IMR-90 (cell line): ENCODE results near the gene RERE. TPM values are rescaled to one million over a fixed set of nuclear protein-coding genes. Genes with fewer than 3 reads are reported as not detected.
"Not testable (repeated sequence)": the region's sequence is repeated elsewhere in the genome, so short reads cannot be mapped to it uniquely, and the experiment has no call there.

Experiments
- ATAC-seq: fragments of 200-7000 bp; cut with Tn5 transposase; 2 replicates; pipeline ENCODE4 v1.9.1; 2020; ENCODE audit warnings: low read depth, mild to moderate bottlenecking, moderate library complexity
- BruUV-seq: library from RNA; stranded (reverse); fragments of 400-500 nt; replicated peaks from 2 replicates; lab custom pipeline; 2021; lab: Mats Ljungman, UMichigan
- CTCF ChIA-PET: fragments of 300-600 bp; formaldehyde crosslinking; extraction: SDS; loops from one replicate; lab custom pipeline; 2021; ENCODE audit warnings: antibody characterized with exemption; lab: Yijun Ruan, JAX
- POLR2A ChIA-PET: fragments of 300-600 bp; sonication (Branson Sonifier 250); formaldehyde crosslinking; loops from one replicate; lab custom pipeline; 2022; ENCODE audit warnings: antibody characterized with exemption; ENCODE audit not compliant: unreplicated experiment; lab: Charles Lee
- DNase-seq: peaks from one replicate; pipeline ENCODE4 v3.0.0; 2013
- H2AFZ ChIP-seq: replicated peaks from 2 replicates; pipeline ENCODE3; 2013; ENCODE audit warnings: low read length, mild to moderate bottlenecking; ENCODE audit not compliant: poor library complexity
- H2AK5ac ChIP-seq: 2 replicates; pipeline ENCODE4 v1.6.1; 2013; ENCODE audit warnings: low read depth, low read length, inconsistent platforms
- H2AK9ac ChIP-seq: replicated peaks from 2 replicates; pipeline ENCODE3; 2013; ENCODE audit warnings: mild to moderate bottlenecking, low read depth, low read length, moderate library complexity; ENCODE audit not compliant: poor library complexity
- H2BK120ac ChIP-seq: 2 replicates; pipeline ENCODE4 v1.6.1; 2013; ENCODE audit warnings: low read depth, low read length, inconsistent platforms
- H2BK15ac ChIP-seq: 3 replicates; pipeline ENCODE4 v1.6.1; 2013; ENCODE audit warnings: low read depth, low read length, inconsistent platforms
- H2BK20ac ChIP-seq: 2 replicates; pipeline ENCODE4 v1.6.1; 2013; ENCODE audit warnings: low read depth, mild to moderate bottlenecking, inconsistent platforms, low read length, moderate library complexity
- H2BK5ac ChIP-seq: 2 replicates; pipeline ENCODE4 v1.6.1; 2013; ENCODE audit warnings: mild to moderate bottlenecking, low read depth, low read length, inconsistent platforms; ENCODE audit not compliant: poor library complexity, severe bottlenecking
- H3K14ac ChIP-seq: replicated peaks from 2 replicates; pipeline ENCODE4 v1.6.1; 2013; ENCODE audit warnings: low read depth, low read length, inconsistent platforms
- H3K18ac ChIP-seq: 2 replicates; pipeline ENCODE4 v1.6.1; 2013; ENCODE audit warnings: low read depth, low read length, control low read depth
- H3K23ac ChIP-seq: 2 replicates; pipeline ENCODE4 v1.6.1; 2013; ENCODE audit warnings: low read depth, low read length, inconsistent platforms
- H3K27ac ChIP-seq: 2 replicates; pipeline ENCODE4 v1.5.1; 2013; ENCODE audit warnings: mild to moderate bottlenecking, control low read depth, low read length; ENCODE audit not compliant: insufficient read depth
- H3K27me3 ChIP-seq: 2 replicates; pipeline ENCODE4 v1.6.1; 2013; ENCODE audit warnings: low read length; ENCODE audit not compliant: control insufficient read depth, insufficient read depth
- H3K36me3 ChIP-seq: 2 replicates; pipeline ENCODE4 v1.6.1; 2013; ENCODE audit warnings: low read length, mixed read lengths; ENCODE audit not compliant: control insufficient read depth, insufficient read depth
- H3K4ac ChIP-seq: 2 replicates; pipeline ENCODE4 v1.6.1; 2013; ENCODE audit warnings: low read depth, low read length, inconsistent platforms
- H3K4me1 ChIP-seq: 2 replicates; pipeline ENCODE4 v1.6.1; 2013; ENCODE audit warnings: low read length, mixed read lengths; ENCODE audit not compliant: control insufficient read depth, insufficient read depth
- H3K4me2 ChIP-seq: 2 replicates; pipeline ENCODE4 v1.6.1; 2013; ENCODE audit warnings: low read depth, mild to moderate bottlenecking, control low read depth, low read length, moderate library complexity
- H3K4me3 ChIP-seq: 2 replicates; pipeline ENCODE4 v1.5.1; 2013; ENCODE audit warnings: low read depth, mild to moderate bottlenecking, control low read depth, low read length, moderate library complexity; ENCODE audit not compliant: insufficient read depth
- H3K56ac ChIP-seq: 2 replicates; pipeline ENCODE4 v1.6.1; 2013; ENCODE audit warnings: low read length, inconsistent platforms; ENCODE audit not compliant: insufficient read depth; ENCODE audit errors: extremely low read depth
- H3K79me1 ChIP-seq, 2 experiments: 2 replicates each; pipeline ENCODE4 v1.6.1; 2013; ENCODE audit warnings: low read length in 2 of 2, inconsistent platforms in 1 of 2, low read depth in 1 of 2
- H3K9ac ChIP-seq: 2 replicates; pipeline ENCODE4 v1.6.1; 2013; ENCODE audit warnings: low read depth, low read length, control low read depth
- H3K9me1 ChIP-seq: 2 replicates; pipeline ENCODE4 v1.6.1; 2013; ENCODE audit warnings: low read length, inconsistent platforms; ENCODE audit not compliant: insufficient read depth
- H3K9me3 ChIP-seq: 2 replicates; pipeline ENCODE4 v1.6.1; 2013; ENCODE audit warnings: low read length; ENCODE audit not compliant: control insufficient read depth, insufficient read depth
- H4K20me1 ChIP-seq: 2 replicates; pipeline ENCODE4 v1.6.1; 2013; ENCODE audit warnings: low read length, inconsistent platforms; ENCODE audit not compliant: insufficient read depth
- H4K5ac ChIP-seq: 2 replicates; pipeline ENCODE4 v1.6.1; 2013; ENCODE audit warnings: mild to moderate bottlenecking, low read depth, low read length, control low read depth
- H4K8ac ChIP-seq, 2 experiments: 2 replicates each; pipeline ENCODE4 v1.6.1; 2013; ENCODE audit warnings: low read depth in 2 of 2, low read length in 2 of 2, control low read depth in 1 of 2, inconsistent platforms in 1 of 2
- H4K91ac ChIP-seq: 2 replicates; pipeline ENCODE4 v1.6.1; 2013; ENCODE audit warnings: low read depth, low read length, inconsistent platforms; ENCODE audit not compliant: insufficient read depth
- CEBPB ChIP-seq: IDR thresholded peaks from 2 replicates; pipeline ENCODE4 v1.6.1; 2012; ENCODE audit warnings: low read depth, low read length, improper control_type of control experiment
- CTCF ChIP-seq: conservative IDR thresholded peaks from 2 replicates; pipeline ENCODE4 v1.5.1; 2012; ENCODE audit warnings: mild to moderate bottlenecking, low read depth, low read length, improper control_type of control experiment
- FOS ChIP-seq: fragments of 150-350 bp; IDR thresholded peaks from 2 replicates; pipeline ENCODE4 v1.6.1; 2016; ENCODE audit warnings: low read depth, low read length
- RAD21 ChIP-seq: IDR thresholded peaks from 2 replicates; pipeline ENCODE4 v1.6.1; 2012; ENCODE audit warnings: low read length, improper control_type of control experiment
- SMC3 ChIP-seq: fragments of 150-350 bp; IDR thresholded peaks from 2 replicates; pipeline ENCODE4 v1.6.1; 2016; ENCODE audit warnings: low read depth, mild to moderate bottlenecking, antibody characterized with exemption, low read length, moderate library complexity
- WGBS, 2 experiments: methylation state at CpG; one replicate each; pipeline versions ENCODE4 v1.1.5 to v1.1.7; 2013; ENCODE audit warnings: missing lambda C conversion rate in 2 of 2; ENCODE audit not compliant: insufficient read length in 1 of 2; ENCODE audit errors: extremely low coverage in 2 of 2; 5-methylcytosine and 5-hydroxymethylcytosine counted together
- dilution Hi-C: fragments of 300-500 bp; cut with HindIII; formaldehyde crosslinking; loops from one replicate; pipeline ENCODE4 v1.14.3; 2018; ENCODE audit warnings: low sequenced_read_pairs; ENCODE audit not compliant: unreplicated experiment
- in situ Hi-C: fragments of 300-500 bp; cut with MboI; formaldehyde crosslinking; loops from 3 replicates; pipeline ENCODE4 v1.14.3; 2019; ENCODE audit warnings: low sequenced_read_pairs, inconsistent platforms, mixed read lengths
- intact Hi-C: fragments of 100-400 bp; cut with micrococcal nuclease; formaldehyde crosslinking; loops from 2 replicates; pipeline ENCODE4 v1.10.0; 2022
- polyA plus RNA-seq, 3 experiments: library from polyadenylated mRNA; depleted of rRNA; stranded (reverse); fragments of >200 nt; gene quantifications; 2 replicates each; pipeline ENCODE4 v1.2.3, GENCODE V29; 2012; ENCODE audit warnings: low replicate concordance in 1 of 3
- total RNA-seq: library from RNA; depleted of rRNA; stranded (reverse); fragments of >200 nt; gene quantifications from 2 replicates; pipeline ENCODE4 v1.2.3, GENCODE V29; 2012

RERE gene
- total and polyA plus RNA-seq, 2 of the 4 experiments (the other 2 are of a cell fraction), result 11.5 to 25.1 TPM

- H3K9ac ChIP-seq, H3K27ac ChIP-seq, H4K20me1 ChIP-seq, H4K8ac ChIP-seq, H2AK5ac ChIP-seq, H4K91ac ChIP-seq, BruUV-seq, H3K36me3 ChIP-seq, H2AK9ac ChIP-seq, H3K9me1 ChIP-seq, H3K4me1 ChIP-seq, H3K4me3 ChIP-seq, in situ Hi-C loops, dilution Hi-C loops, H2BK120ac ChIP-seq, H4K5ac ChIP-seq, H2AFZ ChIP-seq, H3K56ac ChIP-seq, H2BK5ac ChIP-seq, H2BK15ac ChIP-seq, H3K18ac ChIP-seq, H2BK20ac ChIP-seq, H3K27me3 ChIP-seq, H3K23ac ChIP-seq, H3K4me2 ChIP-seq, H3K9me3 ChIP-seq: not testable (repeated sequence)
- peak; percentile 89 for ATAC-seq
- peak overlapping the region; percentile 64; the same call in 1 of the 2 replicates for H3K14ac ChIP-seq
- intact Hi-C loops, result loop anchor here (2.0 kb wide), 1 partner anchor 54 kb away; no protein-coding TSS in a partner anchor
- TF ChIP-seq CEBPB (peak; percentile 53; the same call in 1 of the 2 replicates), RAD21 (peak; percentile 57), FOS (peak; percentile 20; the same call in 1 of the 2 replicates), CTCF (peak; percentile 50), SMC3 (peak; percentile 47; the same call in 1 of the 2 replicates)
- ChIA-PET CTCF (interaction anchor here (0.8 kb wide), 1 partner anchor 46 kb away, joined by 3 read pairs; no protein-coding TSS in a partner anchor), POLR2A (interaction anchor here (0.6 kb wide), 1 partner anchor 11 kb away, joined by 3 read pairs; no protein-coding TSS in a partner anchor)
- H3K79me1 ChIP-seq, result peaks cover 11 to 39% of the 10 kb centered on the region in 2 experiments
- 0 out of 2 replicates have a peak overlapping the region, but pooled peaks have one; percentile 71 for H3K4ac ChIP-seq
- DNase-seq, result peak; percentile 94
- no CpG with 5 or more reads among the region's 8 CpGs for WGBS, 2 experiments
Measured at GRCh38 chr1:8616791-8617190, 200.6 kb downstream of the RERE start.
